DLD1 (cell line): ENCODE data around the gene PIR.

Experiments
- in situ Hi-C: cut with HindIII; loops from 2 replicates; pipeline ENCODE4 v1.10.0; 2017; ENCODE audit warnings: low sequenced_read_pairs

The PIR gene

DNA sequence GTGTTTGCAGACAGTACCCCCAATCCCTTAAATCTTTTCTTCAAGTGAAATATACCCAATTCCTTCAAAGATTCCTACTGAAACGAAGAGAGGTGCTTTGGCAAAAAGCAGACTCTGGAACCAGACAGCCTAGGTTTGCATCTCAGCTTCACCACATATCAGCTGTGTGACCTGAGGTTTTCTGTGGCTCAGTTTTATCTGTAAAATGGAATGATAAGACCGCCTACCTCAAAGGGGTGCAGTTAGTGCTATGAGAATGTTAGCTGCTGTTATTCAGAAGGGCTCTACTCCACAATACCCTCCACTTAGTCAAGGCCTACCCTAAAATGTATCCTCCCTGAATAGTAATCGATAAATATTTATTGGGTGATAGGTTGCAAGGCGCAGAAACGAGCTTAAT is 664 bp downstream of the PIR start:
- in situ Hi-C loops = no loop called here

DNA sequence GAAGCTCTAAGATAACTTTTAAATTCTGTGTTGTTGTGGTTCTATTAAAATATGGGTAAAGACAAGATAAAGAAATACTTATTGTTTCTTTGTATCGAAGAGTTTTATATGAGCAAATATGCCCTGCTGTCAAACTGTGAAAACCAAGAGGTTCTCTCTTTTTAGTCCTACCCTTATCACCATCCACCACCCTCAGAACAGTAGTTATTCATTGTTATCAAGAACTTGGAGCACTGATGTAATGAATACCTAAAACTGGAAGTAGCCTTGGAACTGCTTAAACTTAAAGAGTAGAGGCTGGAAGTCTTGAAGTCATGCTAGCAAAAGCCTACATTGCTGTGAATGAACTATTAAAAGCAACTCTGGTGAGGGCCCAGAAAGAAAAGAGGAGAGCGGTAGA is 9.2 kb downstream of the PIR start:
- in situ Hi-C loops = no loop called here

DNA sequence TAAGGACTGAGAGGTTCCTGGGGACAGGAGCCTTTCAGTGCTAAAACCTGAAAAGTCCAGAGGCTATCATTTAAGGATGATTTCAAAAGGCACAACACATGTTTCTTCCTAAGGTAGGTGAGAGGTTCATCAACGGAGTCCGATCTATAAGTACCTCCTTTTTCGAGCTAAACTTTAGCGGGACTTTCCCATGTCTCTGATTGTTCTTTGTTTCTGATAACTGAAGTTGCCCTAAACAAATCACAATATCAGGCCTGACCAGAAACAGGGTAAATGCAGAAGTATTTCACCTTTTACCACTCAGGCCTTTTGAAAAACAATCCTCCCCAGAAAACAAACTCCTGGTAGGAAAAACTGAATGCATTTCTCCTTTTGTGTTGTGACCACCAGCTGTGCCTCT is 17.6 kb downstream of the PIR start:
- in situ Hi-C loops = no loop called here

DNA sequence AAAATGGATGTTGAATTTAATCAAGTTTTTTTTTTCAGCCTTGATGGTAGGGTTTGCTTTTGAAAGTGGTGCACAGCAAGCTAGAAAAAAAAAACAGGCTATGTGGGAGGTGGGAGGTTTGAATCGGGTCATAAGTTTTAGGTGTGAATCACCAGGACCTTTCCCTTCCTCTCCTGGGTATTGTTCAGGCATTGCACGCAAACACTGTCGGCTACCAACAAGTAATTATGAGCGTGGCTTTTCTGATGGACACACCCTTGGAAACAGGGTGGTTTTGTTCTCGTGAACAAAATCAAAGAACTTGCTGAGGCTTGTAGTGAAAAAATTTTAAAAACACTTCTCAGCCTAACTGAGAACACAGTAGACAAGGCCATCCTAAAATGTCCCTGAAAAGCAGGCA is 18.1 kb downstream of the PIR start:
- in situ Hi-C loops = no loop called here

DNA sequence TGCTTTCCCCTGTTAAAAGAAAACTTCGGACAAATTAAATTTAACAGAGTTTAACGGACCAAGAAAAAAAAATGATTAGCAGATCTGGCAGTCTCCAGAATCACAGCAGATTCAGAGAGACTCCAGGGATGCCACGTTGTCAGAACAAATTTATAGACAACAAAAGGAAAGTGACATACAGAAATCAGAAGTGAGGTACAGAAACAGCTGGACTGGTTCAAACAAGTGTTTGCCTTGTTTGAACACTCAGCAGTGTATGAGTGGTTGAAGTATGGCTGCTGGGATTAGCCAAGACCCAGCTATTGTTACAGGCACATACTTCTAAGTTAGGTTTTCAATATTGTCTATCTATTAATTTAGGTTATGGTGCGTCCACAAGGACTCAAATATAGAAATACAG is 19.1 kb downstream of the PIR start:
- in situ Hi-C loops = no loop called here

DNA sequence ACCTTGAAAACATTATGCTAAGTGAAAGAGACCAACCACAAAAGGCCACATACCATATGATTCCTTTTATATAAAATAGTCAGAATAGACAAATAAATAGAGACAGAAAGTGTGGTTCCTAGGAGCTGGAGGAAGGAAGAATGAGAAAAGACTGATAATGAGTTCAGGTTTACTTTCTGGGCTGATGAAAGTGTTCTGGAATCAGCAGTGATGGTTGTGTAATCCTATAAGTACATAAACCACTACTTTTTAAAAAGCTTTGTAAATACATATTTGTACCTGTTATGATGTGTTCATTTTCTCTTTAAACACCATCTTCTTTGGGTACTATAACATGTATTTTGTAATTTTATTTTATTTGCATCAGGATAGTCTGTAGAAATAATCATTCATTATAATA is 20.6 kb downstream of the PIR start:
- in situ Hi-C loops = no loop called here

DNA sequence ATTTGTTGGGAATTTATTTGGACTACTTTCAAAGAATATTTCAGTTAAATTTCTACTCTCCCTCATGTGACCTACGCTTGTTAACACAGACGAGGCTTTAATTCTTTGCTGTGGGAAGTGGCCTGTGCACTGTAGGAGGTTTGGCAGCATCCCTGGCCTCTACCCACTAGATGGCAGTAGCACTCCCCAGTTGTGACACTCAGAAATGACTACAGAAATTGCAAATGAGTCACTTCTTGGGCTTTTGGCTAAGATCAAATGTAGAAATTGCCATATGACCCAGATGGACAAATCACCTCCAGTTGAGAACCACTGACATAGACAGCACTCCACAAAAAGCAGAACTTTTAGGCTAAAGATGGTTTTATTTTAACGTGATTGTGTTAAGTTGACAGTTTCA is 22.1 kb downstream of the PIR start:
- in situ Hi-C loops = no loop called here

DNA sequence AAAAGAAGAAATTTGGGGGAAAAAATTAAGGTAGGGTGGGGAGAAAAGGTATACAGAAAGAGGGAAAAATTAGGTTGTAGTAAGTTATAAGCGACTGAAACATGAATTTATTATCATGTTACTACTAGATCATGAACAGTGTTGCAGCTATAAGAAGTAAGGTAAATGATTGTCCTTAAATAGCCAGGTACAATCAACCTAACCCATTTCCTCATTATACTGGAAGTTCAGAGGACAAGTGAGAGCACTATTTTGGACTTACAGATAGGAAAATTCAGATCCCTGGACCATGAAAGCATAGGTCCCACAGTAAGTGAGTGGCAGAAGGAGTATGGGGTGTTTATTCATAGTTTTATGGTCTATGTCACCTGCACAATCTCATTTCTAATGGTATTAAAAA is 23.5 kb downstream of the PIR start:
- in situ Hi-C loops = no loop called here

DNA sequence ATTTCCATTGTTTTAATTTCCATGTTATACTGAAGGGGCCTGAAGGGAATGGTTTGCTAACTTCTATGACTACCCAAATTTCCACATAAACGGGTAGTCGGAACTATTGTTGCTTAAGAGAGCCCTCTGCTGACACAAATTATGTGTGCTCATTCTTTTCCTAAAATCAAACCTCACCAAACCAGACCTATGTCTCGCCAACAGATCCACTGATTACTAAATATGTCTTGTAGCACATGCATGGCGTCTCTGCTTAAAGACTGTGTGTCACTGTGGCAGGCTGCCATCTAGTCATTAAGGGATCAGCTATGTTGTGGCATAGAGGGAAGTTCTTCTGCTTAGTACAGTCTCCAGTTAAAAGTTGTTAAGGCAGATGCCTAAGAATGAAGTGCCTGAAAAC is 25.1 kb downstream of the PIR start:
- in situ Hi-C loops = no loop called here

DNA sequence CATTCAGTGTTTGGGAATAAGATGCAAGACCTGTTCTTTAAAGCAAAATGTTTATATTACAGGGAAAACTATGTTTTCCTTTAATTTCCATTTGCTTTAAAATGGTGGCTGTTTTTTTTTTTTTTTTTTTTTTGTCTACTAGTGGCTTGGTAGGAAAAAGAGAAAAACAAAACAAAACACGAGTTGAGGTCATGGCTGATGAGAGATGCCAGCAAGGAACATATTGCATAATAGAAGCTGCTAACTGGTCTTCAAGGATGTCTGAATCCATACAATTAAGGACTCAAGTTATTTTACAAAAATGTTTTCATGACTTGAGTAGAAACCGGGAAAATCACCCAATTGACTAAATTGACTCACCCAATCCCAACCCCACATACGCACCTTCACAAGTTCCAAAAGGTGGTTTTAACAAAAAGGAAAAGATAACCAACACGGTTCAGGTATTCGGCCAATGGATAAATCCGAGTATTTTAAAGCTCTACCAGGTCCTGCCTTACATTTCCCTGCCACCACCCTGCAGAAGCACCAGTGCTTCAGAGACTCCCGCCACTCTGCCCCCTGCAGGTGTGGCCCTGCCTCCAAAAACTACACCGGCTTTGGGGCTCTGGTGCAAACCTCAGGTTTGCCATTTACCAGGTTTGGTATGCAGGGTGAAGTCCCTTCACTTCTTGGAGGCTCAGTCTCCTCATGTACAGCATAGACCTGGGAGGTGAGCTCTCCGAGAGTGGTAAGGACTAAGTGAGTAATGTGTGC is 27.1 kb downstream of the PIR start:
- in situ Hi-C loops = no loop called here

DNA sequence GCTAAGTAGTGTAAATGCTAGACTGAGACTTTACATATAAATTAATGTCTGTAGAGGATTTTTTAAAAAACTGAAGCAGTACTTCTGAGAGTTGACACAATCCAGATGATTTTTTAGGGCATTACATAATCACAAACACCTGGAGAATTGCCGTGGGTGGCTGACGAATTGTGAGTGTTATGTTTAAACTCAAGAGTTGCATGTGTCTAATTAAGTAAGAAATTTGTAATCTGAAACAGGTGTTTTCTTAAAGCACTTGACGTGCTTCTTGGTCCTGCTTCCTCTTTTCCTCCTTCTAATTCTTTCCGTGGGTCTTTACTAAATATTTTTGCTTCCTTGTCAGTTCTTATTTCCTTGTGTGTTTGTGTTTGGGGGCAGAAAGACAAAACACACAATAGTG is 27.8 kb downstream of the PIR start:
- in situ Hi-C loops = no loop called here

DNA sequence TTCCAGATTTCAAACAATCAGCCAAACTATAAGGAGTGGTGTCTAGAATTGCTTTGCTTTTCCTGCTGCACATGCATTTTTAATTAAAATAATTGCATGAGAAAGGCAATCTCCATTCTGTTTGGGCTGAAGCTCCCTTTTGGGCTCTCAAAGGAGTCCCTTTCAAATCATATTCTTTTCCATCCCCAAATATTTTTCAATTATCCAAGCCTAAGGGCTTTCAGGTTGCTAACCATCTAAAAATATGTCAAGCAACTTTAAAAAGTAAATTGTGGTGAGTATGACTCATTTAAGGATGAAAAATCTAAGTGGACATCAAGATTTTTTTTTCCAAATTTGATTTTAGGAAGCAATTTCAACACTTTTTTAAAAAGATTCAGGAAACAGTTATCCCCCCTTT is 28.4 kb downstream of the PIR start:
- in situ Hi-C loops = no loop called here

DNA sequence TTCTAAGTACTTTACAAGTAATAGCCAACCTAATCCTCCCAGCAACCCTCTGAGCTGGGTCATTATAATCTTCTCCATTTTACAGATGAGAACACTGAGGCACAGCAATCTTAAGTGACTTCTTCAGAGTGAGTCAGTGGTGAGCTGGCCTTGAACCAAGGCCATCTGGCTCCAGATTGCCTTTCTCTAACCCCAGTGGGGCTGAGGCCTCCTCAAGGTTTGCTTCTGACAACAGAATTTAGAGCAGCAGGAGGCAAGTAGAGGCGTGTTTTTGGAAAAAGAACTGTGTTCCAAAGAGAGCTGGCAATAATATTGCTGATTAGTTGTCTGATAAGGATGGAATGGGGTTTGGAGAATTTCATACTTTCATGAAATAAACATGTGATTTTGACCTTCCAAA is 41.2 kb downstream of the PIR start:
- in situ Hi-C loops = no loop called here

DNA sequence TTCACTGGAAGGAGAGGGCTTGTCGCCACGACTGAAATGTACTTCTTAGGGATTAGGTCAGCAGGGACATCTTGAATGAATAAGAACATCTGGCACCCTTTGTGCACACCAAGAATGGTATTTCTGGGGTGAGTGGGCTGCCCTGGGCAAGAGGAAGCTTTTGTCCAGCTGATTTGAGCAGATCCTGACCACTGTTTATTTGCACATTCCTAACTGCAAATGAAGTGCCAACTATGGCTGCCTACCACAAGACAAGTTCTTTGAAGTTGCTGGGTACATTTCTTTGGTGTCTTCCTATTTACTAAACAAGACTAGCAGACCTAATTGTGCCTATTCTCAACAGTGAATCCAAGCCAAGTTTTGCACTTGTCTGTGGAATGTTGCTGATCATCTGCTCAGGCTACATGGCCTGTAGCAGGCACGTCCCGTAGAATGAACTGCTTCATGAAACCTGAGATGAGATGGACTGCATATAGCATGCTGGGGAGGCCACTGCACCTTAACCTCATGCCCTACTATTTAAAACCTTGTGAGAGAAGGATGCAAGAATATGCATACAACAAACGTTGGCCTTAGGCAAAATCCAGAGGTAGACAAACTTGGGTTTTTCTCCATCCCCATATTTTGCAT is 45.0 kb downstream of the PIR start:
- in situ Hi-C loops = no loop called here

DNA sequence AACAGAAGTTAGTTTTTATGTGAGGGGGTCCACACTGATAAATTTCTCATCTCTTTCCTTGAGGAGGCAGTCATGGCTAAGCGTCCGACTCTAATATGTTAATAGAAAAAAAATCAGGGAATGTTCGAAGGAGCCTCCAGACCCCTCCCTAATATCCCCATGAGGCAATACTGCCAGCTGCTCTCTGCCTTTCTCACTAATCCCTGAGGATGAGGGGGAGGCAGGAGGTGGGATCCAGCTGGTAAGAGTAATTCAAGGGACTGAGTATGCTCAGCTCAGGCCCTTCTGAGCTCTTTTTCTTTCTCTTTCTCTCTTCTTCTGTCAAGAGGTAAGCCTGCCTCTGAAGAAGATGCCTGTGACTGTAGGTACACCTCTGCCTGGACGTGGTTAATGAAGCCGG is 51.7 kb downstream of the PIR start:
- in situ Hi-C loops = no loop called here

DNA sequence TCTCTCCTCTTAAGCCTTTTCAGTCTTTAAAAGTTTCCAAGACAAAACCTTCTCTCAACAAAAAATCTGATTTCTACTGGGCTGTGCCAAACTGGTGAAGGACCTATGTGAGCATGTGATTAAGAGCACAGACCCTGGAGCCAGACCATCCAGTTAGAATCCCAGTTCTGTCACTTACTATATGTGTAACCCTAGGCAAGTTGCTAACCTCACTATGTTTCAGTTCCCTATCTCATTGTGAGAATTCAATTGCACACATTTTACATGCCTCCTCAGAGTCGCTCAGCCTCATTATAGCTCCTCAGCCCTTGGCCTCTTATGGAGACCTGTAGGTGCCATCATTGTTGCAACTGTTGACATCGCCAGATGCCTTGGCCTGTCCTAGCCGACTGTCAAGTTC is 54.8 kb downstream of the PIR start:
- in situ Hi-C loops = no loop called here

DNA sequence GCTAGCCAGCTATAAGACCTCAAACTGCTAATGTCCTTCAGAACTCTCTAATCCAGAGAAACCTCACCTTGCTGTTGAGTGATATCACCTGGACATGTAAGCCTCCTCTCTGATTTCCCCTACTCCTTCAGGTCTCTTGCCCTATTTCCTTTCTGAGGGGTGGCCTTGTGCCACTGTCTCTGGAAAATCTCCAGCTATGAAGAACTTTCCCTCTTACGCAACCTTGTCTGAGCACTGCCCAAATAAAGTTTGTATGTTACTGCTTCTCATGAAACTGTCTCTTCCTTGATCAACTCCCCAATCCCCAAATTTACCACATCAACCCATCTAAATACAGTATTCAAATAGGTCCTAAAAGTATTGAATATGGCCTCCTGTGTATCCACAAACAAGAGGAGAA is 55.4 kb downstream of the PIR start:
- in situ Hi-C loops = no loop called here

DNA sequence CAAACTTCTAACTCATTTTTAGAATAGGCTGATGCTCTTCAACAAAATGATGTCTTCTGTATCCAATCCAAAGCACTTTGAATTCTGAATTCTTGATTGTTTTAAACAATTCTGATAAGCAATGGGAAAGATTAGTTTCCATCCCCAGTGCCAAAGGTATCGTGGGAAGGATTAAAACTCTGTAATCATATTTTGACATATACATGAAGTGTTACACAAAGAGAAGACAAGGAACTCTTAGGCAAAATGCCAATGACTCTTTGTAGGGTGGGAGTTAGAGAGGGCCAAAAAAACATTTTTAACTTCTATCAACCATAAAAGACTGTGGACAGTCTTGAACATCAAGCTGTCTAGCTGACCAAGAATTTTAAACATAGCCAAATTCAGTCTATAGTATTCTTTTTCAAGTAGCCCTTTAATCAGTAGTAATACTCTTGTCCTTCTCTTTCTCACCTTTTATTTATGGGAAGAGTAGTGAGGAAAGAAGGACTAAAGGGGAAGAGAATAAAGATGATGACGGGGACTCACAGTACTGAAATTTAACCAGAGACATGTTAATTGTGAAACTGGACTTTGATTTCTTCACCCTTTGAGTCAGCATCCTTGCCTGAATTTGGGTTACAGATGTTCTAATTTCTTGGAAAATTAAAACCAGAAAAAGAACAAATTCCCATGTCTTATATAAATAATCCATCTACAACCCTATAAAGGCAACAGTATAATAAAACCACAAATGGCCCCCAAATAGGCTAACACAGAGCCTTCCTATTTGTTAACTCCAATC is 57.1 kb downstream of the PIR start:
- in situ Hi-C loops = no loop called here

DNA sequence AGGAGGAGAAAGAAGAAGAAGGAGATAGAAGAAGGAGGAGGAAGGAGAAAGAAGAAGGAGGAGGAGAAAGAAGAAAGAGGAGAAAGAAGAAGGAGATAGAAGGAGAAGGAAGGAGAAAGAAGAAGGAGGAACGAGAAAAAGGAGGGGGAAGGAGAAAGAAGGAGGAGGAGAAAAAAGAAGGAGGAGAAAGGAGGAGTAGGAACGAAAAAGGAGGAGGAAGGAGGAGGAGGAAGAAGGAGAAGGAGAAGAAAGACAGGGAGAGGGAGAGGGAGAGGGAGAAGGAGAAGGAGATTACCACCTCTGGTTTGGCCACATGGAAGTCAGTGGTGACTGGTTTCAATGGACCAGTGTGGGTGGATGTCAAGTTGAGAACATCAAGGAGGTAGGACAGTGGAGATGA is 58.9 kb downstream of the PIR start:
- in situ Hi-C loops = no loop called here

DNA sequence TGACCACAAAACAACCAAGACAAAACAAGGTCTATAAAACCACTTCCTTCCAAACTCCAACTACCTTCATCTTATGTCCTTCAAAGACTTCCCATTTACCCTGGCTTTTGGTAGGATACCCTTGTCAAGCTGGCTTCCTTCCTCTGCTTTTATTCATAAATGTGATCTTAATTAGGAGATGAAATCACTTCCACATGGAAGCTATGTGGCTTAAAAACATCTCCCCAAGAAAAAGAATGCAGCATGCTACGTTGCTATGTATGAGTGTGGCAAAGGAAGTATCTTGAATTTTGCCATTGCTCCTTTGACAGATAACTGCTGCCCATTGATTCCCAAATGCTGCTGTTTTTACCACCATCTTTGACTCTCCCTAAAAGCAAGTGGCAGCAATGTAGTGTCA is 62.5 kb downstream of the PIR start:
- in situ Hi-C loops = no loop called here

DNA sequence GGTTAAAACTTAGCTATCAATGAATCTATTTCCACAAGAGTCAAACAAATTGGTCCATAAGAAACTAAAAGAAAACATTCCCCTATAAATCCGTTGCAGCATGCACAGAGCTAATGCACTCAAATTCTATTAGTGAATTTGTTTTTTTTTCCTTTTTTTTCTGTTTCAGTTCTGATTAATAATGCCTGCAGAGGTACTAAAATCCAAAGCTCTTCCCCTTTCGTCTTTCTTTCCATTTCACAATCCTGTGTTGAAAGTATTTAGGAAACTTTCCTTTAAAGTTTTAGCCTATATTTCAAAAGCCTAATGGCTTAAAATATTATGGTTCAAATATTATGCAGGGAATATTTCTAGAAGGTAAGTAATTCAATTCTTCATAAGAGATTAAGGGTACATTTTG is 63.1 kb downstream of the PIR start:
- in situ Hi-C loops = no loop called here

DNA sequence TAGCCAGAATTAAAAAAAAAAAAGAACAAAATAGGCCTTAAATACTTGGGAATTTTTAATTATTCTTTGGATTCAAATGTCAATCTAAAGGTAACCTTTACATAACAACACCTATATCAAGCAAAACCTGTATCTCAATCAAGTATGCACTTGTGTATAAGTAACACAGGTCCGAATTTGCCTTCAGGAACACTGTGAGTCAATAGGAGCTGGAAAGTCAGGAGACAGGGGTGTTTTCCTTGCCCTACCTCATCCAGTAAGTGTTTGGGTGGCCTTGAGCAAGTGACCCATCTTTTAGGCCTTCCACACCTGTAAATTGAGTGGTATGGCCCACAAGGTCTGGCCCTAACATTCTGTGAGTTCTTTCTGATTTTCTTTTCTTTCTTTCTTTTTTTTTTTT is 68.1 kb downstream of the PIR start:
- in situ Hi-C loops = no loop called here
